ENCODE data around the gene TAS2R38. TPM values are rescaled to one million over a fixed set of nuclear protein-coding genes. Genes with fewer than 3 reads are reported as not detected.

The TAS2R38 gene
- total and polyA plus RNA-seq, 2 experiments from 2014 or later, result 0.24 TPM; not detected in 1

GRCh38 chr7:141993354-141993753 lies 19.8 kb upstream of the TAS2R38 start (continued):
- no peak for TF ChIP-seq ZNF462 (CRISPR knock-in tag; IDR thresholded peaks at IDR 0.05)
- TF ChIP-seq ZNF331 (CRISPR knock-in tag; IDR thresholded peaks at IDR 0.05; ENCODE audit: low read depth), result no peak
- no peak for TF ChIP-seq NANOG (IDR thresholded peaks at IDR 0.05; ENCODE audit: borderline replicate concordance)
- no peak for TF ChIP-seq ZNF114 (CRISPR knock-in tag; IDR thresholded peaks at IDR 0.05)
- TF ChIP-seq CTCF (conservative IDR thresholded peaks at IDR 0.05; ENCODE audit: low read depth in 2 of 2), result no peak
- TF ChIP-seq EZH2phosphoT487 (IDR thresholded peaks at IDR 0.05; ENCODE audit: unreplicated experiment), result no peak

GRCh38 chr7:141992688-141993087 lies 19.1 kb upstream of the TAS2R38 start:
- Histone ChIP-seq H3K27ac (ENCODE audit: low read depth) (no peak overlapping the region), H3K9me2 (ENCODE audit: insufficient read depth) (peaks cover 6% of the 10 kb centered on the region), H3K36me3 (ENCODE audit: insufficient read depth) (no peaks in the 10 kb centered on the region), H3K79me2 (replicated peaks; ENCODE audit: insufficient read depth) (no peaks in the 10 kb centered on the region), H3K4me2 (no peak overlapping the region), H3K4me1 (ENCODE audit: insufficient read depth) (peaks cover 5% of the 10 kb centered on the region; the same call in 1 of the 2 replicates), H3K4me3 (no peak overlapping the region), H3F3A (replicated peaks; ENCODE audit: low read depth) (no peaks in the 10 kb centered on the region), H3K27me3 (ENCODE audit: insufficient read depth) (no peaks in the 10 kb centered on the region), H4K20me1 (replicated peaks; ENCODE audit: insufficient read depth) (no peaks in the 10 kb centered on the region), H2AFZ (no peak overlapping the region)
- DNase-seq (ENCODE audit: low spot score) (no peak), ATAC-seq (no peak)
- Mint-ChIP-seq H3K27ac (no peak overlapping the region), H3K4me1 (peaks cover 5% of the 10 kb centered on the region; the same call in 2 of the 3 replicates), H3K27me3 (ENCODE audit: insufficient read depth, low read depth, poor library complexity) (peaks cover 2% of the 10 kb centered on the region), H3K4me3 (no peak overlapping the region), H3K36me3 (ENCODE audit: low read depth) (no peaks in the 10 kb centered on the region), H3K9me3 (no peaks in the 10 kb centered on the region)
- TF ChIP-seq CREB1 (CRISPR knock-in tag; IDR thresholded peaks at IDR 0.05; ENCODE audit: low read depth) (no peak), REST (IDR thresholded peaks at IDR 0.05; ENCODE audit: unreplicated experiment) (no peak), CTCF (conservative IDR thresholded peaks at IDR 0.05; ENCODE audit: low read depth in 2 of 2) (no peak), ZNF331 (CRISPR knock-in tag; IDR thresholded peaks at IDR 0.05; ENCODE audit: low read depth) (no peak), STAT1 (IDR thresholded peaks at IDR 0.05; ENCODE audit: unreplicated experiment) (no peak), EZH2 (IDR thresholded peaks at IDR 0.05; ENCODE audit: low read depth, unreplicated experiment) (no peak)
